T follicular helper cell (primary cell): ENCODE results near the gene TMEM187.
A peak's percentile ranks its signal among the peaks of the same experiment; 100 is the strongest.

ENCODE experiments used
- DNase-seq: peaks from one replicate; pipeline ENCODE4 v3.0.0-alpha.2; 2020; ENCODE audit warnings: low read depth
- total RNA-seq, 2 experiments: gene quantifications; one replicate each; lab custom pipeline; 2026; lab: John Stamatoyannopoulos, UW

TMEM187 gene
- total RNA-seq: 1.6 to 9.1 reads per million in 2 experiments

- DNase-seq: peak; percentile 83
These were observed at the start of gene TMEM187 for GRCh38 chrX:153972368-153973126. Gene TMEM187 (plus strand): TSS chrX:153972754. CDS start chrX:153982063, 9,309 bp downstream.

- DNase-seq: no peak
These were observed 49.4 kb upstream of the TMEM187 start for GRCh38 chrX:153922932-153923857.

- peak; percentile 32 for DNase-seq
These were observed 48.2 kb upstream of the TMEM187 start for GRCh38 chrX:153924149-153924861.

GRCh38 chrX:153925387-153925738, 47.2 kb upstream of the TMEM187 start:
- DNase-seq: no peak

GRCh38 chrX:153925739-153926551, 46.6 kb upstream of the TMEM187 start, which contains the start of gene ARHGAP4:
Gene ARHGAP4 (minus strand): TSS chrX:153926264. CDS start chrX:153926202, 62 bp downstream.
- peak; percentile 14 for DNase-seq

DNA sequence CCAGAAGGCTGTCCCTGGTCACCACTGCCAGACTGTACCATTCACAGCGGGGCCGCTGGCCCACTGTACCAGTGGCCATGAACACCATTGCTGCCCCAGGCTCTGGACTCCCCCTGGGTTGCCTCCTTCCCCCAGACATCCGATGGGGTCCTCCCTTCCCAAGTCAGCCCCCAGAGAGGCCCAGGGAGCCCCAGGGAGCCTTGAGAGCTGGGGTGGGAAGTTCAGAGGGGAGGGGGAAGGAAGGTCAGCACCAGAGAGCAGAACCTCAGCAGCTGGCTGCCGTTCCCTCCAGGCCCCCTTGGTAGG, 46.0 kb upstream of the TMEM187 start:
- DNase-seq: no peak

- DNase-seq: peak; percentile 77
These were observed 45.5 kb upstream of the TMEM187 start for GRCh38 chrX:153926858-153927671.

DNA sequence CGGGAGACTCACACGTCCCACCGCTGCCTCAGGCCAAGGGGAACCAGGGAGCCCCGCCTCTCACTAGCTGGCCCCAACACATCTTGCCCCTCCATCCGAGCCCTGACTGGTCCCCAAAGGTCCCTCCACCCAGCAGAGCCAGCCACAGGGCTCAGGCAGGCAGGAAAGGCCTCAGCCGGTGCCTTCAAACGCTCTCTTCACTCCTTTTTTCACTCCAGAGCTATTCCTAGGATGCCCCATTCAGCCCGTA, 45.0 kb upstream of the TMEM187 start:
- no peak for DNase-seq

- peak; percentile 92 for DNase-seq
These were observed 44.4 kb upstream of the TMEM187 start for GRCh38 chrX:153927922-153928760.

- DNase-seq: no peak
These were observed 43.7 kb upstream of the TMEM187 start for GRCh38 chrX:153928846-153929245.

DNA sequence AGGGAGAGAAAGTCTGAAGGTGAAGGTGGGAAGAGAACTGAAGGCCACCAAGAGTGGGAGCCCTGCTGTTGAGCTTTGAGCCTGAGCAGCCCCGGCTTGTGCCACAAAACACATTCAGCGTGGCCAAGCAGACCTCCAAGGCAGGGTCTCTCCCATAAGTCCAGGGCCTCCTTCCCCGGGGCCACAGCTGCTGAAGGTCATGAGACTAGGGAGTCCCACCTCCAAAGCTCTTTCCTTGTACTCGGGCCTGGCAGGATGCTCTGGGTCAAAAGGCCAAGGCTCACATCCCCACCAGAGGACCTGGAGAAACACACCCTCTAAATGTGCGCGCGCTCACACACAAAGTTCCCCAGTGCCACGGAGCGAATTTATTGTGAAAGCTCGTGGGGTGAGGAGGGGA, 43.0 kb upstream of the TMEM187 start:
- no peak for DNase-seq

DNA sequence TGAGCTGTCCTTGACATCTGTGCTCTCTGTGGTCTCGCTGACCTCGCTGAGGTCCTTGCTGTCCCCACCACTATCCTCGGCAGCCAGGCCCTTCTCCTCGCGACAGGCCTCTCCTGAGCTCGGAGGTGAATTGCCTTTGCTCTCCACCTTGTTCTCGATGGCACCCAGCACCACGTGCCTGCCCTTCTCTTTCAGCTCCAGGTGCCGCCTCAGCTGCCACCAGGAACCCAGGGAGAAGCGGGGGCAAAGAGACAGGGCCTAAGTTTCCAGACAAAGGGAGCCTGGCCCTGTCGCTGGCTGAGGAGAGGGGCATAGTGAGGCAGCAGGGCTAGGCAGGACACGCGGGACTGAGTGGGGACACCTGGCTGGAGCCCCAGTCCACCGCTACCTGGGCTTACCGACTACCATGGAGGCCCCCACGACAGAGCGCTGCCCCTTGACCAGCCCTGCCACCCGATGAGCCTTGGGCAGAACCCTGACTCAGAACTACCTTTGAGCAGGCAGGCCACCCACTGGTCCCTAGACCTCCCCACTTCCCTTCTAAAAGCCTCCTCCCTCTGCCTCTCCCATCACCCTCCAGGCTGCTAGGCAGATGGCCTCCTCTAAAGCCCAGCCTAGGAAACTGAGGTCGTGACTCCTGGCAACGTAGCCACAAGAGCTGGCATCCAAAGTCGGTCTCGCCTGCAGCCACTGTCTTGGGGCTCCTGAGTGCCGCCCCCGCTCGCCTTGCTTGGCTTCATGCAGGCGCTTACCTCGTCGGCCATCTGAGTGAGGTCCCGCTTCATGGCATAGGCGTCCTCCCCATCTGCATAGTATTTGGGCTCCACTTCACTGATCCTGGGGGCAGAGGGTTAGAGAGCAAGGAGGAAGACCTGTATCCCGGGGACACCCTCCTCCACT, 42.3 kb upstream of the TMEM187 start:
- no peak for DNase-seq

GRCh38 chrX:153931151-153931550, 41.4 kb upstream of the TMEM187 start:
- no peak for DNase-seq

DNA sequence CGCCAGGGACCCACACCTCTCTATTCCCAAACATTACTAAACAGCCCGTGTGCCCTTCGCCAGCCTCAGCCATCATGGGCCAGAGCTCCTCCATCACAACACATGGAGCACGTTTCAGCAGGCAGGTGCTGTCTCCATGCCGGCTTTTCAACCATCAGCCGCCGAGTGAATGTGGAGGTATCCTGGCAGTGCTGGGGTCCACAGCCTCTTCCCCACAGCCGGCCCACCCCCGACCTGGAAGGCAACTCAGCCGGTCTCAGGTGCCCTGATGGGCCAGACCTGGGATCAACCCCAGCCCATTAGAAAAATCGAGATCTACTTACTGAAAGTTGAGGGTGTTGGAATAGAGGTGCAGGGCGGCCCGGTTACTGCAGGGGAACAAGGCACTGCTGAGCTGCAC, 40.8 kb upstream of the TMEM187 start:
- no peak for DNase-seq

GRCh38 chrX:153932220-153932915, 40.2 kb upstream of the TMEM187 start:
- no peak for DNase-seq

- no peak for DNase-seq
These were observed 38.8 kb upstream of the TMEM187 start for GRCh38 chrX:153933748-153934147.

DNA sequence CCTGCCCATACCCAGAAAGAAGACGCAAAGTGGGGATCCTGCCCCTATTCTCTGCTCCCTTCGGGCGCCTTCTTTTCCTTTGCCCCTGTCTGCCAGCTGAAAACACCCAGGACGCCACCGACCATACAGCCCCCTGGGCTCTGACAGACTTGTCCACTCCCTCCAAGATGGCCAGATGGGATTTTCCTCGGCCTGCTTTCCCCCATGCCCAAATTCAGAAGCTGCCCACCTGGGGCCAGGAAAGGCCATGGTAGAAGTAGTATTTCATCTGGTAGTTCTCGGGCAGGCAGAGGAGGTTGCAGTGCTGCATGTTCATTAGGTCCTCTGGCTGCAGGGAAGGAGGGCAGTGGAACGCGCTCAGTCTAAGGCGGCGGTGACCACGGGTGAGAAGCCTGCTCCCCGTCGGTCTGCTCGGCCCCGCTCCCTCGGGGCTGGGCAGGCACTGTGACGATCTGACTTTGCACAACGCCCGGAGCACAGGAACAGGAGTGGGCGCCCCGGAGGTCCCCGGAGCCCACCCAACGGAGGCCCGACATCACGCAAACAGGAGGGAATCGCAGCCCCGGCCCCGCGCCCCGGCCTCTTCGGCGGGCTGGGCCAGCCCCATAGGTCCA, 38.3 kb upstream of the TMEM187 start:
- DNase-seq: no peak
